Measurements from ENCODE around the gene FABP1.

FABP1 gene

GRCh38 chr2:88137833-88138232 lies 10.0 kb upstream of the FABP1 start:
- no peak for TF ChIP-seq CTCF (conservative IDR thresholded peaks at IDR 0.05)
- no peak for TF ChIP-seq ZFX (IDR thresholded peaks at IDR 0.05)
- H3K27ac ChIP-seq = no peak overlapping the region

- no peak overlapping the region for H3K27ac ChIP-seq
- TF ChIP-seq ZFX (IDR thresholded peaks at IDR 0.05) (no peak), CTCF (conservative IDR thresholded peaks at IDR 0.05) (no peak)
Observed at GRCh38 chr2:88136817-88137216, 9.0 kb upstream of the FABP1 start.

GRCh38 chr2:88133875-88134274 lies 6.0 kb upstream of the FABP1 start:
- H3K27ac ChIP-seq = no peak overlapping the region
- TF ChIP-seq ZFX (IDR thresholded peaks at IDR 0.05) (no peak), CTCF (conservative IDR thresholded peaks at IDR 0.05) (no peak)

- H3K27ac ChIP-seq = no peak overlapping the region
Observed at GRCh38 chr2:88131999-88132368, 4.1 kb upstream of the FABP1 start.

GRCh38 chr2:88131201-88131998 lies 3.5 kb upstream of the FABP1 start:
- no peak overlapping the region for H3K27ac ChIP-seq
- no peak for TF ChIP-seq CTCF (conservative IDR thresholded peaks at IDR 0.05)
- TF ChIP-seq ZFX (IDR thresholded peaks at IDR 0.05) = no peak

More at GRCh38 chr2:88131999-88132368, 4.1 kb upstream of the FABP1 start:
- no peak for TF ChIP-seq CTCF (conservative IDR thresholded peaks at IDR 0.05)
- no peak for TF ChIP-seq ZFX (IDR thresholded peaks at IDR 0.05)

- H3K27ac ChIP-seq = no peak overlapping the region
Observed at GRCh38 chr2:88129313-88129959, 1.6 kb upstream of the FABP1 start.

More at GRCh38 chr2:88129313-88129959, 1.6 kb upstream of the FABP1 start:
- TF ChIP-seq ZFX (IDR thresholded peaks at IDR 0.05) (no peak), CTCF (conservative IDR thresholded peaks at IDR 0.05) (no peak)
